Fibroblast of the aortic adventitia (primary cell): ENCODE measurements around the gene SORT1. TPM values are rescaled to one million over a fixed set of nuclear protein-coding genes. Genes with fewer than 3 reads are reported as not detected.

Experiments used
- DNase-seq: peaks from one replicate; pipeline ENCODE4 v3.0.0-alpha.2; 2010; ENCODE audit warnings: low read depth
- H3K4me3 ChIP-seq: 2 replicates; pipeline ENCODE4 v1.5.1; 2011; ENCODE audit warnings: low read depth, mild to moderate bottlenecking, control low read depth, low read length, moderate library complexity
- total RNA-seq: library from RNA; depleted of rRNA; stranded (reverse); fragments of >200 nt; gene quantifications from 2 replicates; pipeline ENCODE4 v1.2.3, GENCODE V29; 2012; ENCODE audit warnings: low replicate concordance
- TF ChIP-seq, protein P1 (sequence below): IDR thresholded peaks from 2 replicates; pipeline ENCODE4 v1.5.1; 2011; ENCODE audit warnings: mild to moderate bottlenecking, low read length, control low read depth, inconsistent platforms; ENCODE audit not compliant: insufficient read depth

SORT1 gene
- total RNA-seq, 1 donor, result 4.5 TPM

DNA sequence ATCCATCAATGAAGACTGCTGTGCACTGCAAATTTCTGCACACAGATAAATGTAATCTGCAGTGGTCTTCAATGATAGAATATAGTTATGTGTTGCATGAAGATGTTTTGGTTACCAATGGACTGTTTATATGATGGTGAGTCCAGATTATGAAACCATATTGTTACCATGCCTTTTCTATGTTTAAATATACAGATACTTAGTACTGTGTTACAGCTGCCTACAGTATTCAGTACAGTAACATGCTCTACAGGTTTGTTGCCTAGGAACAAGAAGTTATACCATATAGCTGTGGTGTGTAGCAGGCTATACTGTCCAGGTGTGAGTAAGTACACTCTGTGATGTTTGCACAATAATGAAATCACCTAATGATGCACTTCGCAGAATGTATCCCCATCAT lies 40.8 kb downstream of the SORT1 start:
- H3K4me3 ChIP-seq, result no peak overlapping the region
- no peak for DNase-seq
- TF ChIP-seq, protein P1, sequence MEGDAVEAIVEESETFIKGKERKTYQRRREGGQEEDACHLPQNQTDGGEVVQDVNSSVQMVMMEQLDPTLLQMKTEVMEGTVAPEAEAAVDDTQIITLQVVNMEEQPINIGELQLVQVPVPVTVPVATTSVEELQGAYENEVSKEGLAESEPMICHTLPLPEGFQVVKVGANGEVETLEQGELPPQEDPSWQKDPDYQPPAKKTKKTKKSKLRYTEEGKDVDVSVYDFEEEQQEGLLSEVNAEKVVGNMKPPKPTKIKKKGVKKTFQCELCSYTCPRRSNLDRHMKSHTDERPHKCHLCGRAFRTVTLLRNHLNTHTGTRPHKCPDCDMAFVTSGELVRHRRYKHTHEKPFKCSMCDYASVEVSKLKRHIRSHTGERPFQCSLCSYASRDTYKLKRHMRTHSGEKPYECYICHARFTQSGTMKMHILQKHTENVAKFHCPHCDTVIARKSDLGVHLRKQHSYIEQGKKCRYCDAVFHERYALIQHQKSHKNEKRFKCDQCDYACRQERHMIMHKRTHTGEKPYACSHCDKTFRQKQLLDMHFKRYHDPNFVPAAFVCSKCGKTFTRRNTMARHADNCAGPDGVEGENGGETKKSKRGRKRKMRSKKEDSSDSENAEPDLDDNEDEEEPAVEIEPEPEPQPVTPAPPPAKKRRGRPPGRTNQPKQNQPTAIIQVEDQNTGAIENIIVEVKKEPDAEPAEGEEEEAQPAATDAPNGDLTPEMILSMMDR, result no peak

DNA sequence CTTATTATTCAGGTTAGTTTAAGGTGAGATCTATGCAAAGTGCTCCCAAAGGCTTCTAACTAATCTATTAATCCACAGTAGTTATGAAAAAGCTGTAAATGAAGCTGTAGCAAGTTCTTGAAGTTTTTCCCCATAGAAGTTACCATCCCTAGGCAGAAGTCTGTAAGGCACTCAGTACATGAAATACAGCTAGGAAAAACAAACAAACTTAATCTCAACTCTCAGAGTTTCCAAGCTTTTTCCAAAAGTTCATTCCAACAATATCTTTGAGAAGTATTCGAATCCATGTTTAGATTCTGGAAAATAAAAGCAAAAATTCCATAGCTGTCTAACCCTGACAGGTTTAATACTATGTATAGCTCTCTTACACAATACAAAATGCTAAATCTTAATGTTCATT lies 41.2 kb downstream of the SORT1 start:
- no peak overlapping the region for H3K4me3 ChIP-seq
- TF ChIP-seq, protein P1, result no peak
- DNase-seq, result no peak

DNA sequence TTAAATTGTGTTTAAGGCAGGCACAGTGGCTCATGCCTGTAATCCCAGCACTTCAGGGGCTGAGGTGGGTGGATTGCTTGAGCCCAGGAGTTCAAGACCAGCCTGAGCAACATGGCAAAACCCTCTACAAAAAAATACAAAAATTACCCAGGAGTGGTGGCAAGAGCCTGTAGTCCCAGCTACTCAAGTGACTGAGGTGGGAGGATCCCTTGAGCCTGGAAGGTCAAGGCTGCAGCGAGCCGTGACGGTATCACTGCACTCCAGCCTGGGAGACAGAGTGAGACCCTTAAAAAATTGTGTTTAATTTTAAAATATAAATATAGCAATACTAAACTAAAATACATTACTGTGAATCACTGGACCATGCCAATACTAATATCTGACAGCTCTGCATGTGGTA lies 42.8 kb downstream of the SORT1 start:
- DNase-seq, result no peak
- TF ChIP-seq, protein P1, result no peak
- H3K4me3 ChIP-seq, result no peak overlapping the region

DNA sequence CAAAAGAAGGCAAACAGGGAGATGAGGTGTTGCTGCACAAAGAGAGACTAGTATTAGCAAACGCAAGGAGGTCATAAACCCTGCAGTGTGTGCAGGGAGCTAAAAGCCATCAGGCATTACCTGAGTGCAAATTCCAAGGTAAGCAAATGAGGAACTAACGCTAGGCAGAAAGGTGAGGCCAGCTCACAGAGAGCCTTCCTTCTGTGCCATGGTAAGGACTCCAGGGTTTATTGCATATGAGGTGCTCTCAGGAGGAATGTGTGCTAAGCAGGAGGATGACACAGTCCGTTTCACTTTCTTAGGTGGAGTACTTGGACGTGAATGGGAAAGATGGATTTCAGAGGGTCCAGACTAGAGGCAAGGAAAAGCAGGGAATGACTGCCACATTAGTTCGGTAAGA lies 46.3 kb downstream of the SORT1 start:
- TF ChIP-seq, protein P1, result no peak
- H3K4me3 ChIP-seq, result no peak overlapping the region
- DNase-seq, result no peak

DNA sequence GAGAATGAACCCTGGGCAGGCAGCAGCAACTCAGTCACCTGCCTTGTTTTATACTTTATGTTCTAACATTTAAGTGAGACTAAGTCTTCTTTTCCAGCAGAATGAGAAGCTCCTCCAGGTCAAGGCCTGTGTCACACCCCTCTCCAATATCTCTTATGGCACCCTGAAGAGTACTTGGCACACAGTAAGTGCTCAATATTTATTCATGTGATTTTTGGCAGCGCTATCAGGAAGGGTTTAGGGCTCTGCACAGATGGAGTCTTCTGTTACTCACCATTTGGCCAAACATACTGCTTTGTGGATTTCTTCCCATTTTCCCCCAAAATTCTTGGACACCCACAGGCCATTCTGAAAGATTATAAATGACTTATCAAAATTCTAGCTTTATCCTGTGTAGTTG lies 47.1 kb downstream of the SORT1 start:
- H3K4me3 ChIP-seq, result no peak overlapping the region
- TF ChIP-seq, protein P1, result no peak
- DNase-seq, result peak; percentile 22

DNA sequence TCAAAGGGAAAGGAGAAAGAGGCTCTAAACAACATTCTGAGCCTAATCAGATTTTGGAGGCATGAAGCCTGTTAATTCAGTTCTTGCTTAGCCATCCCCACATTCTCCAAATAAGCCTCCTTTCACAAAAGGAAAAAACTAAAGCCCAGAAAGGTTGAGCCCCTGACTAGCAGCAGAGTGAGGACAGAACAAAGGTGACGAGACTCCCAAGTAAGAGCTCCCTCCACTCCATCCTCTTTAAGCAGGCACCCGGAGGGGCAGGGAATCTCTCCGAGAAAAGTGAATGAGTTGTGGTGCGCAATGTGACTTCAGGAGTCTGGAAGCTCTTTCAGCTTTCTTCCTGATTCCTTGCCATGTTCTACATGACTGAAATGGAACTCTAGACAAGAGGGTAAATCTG lies 47.5 kb downstream of the SORT1 start:
- TF ChIP-seq, protein P1, result no peak
- no peak overlapping the region for H3K4me3 ChIP-seq
- DNase-seq, result no peak

DNA sequence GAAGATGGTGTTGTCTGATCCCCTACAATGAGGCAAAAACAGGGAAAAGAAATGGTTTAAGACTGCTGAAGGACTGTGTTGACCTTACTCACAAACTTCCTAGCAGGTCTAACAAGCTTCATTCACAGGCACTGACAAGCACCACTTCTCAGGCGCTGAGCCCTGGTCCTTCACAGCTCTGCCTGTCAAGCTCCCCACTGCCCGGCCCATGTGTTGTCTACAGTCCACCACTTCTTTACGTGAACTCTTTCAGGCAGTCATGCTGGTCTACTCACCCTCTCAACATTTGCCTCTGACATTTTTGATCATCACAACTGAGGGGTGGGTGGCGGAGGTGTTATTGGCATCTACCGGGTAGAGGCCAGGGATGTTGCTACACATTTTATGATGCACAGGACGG lies 50.2 kb downstream of the SORT1 start:
- no peak overlapping the region for H3K4me3 ChIP-seq
- DNase-seq, result no peak
- TF ChIP-seq, protein P1, result no peak
